Small intestine (tissue), 7 donors: ENCODE results near the gene FAM171A2. TPM values are rescaled to one million over a fixed set of nuclear protein-coding genes. Genes with fewer than 3 reads are reported as not detected.

Experiments used
- DNase-seq, 2 donors: peaks; one replicate each; pipeline versions ENCODE4 v3.0.0 to v3.0.0-alpha.2; 2013
- FAIRE-seq: peaks from 2 replicates; lab custom pipeline; 2012; peaks lifted over from hg19 to GRCh38; lab: Jason Lieb, UNC
- H3K27ac ChIP-seq, 3 donors: one replicate each; pipeline ENCODE4 v1.5.1; 2013; ENCODE audit warnings: low read length in 2 of 3, mild to moderate bottlenecking in 2 of 3, control low read depth in 1 of 3, inconsistent platforms in 1 of 3, low read depth in 1 of 3, moderate library complexity in 1 of 3
- H3K27me3 ChIP-seq, 3 donors: one replicate each; pipeline ENCODE4 v1.6.1; 2013; ENCODE audit warnings: low read length in 3 of 3, inconsistent platforms in 1 of 3; ENCODE audit not compliant: control insufficient read depth in 3 of 3, insufficient read depth in 3 of 3
- H3K36me3 ChIP-seq, 3 donors: one replicate each; pipeline ENCODE4 v1.6.1; 2013; ENCODE audit warnings: low read length in 3 of 3, inconsistent platforms in 1 of 3, low read depth in 1 of 3, mild to moderate bottlenecking in 1 of 3, moderate library complexity in 1 of 3; ENCODE audit not compliant: control insufficient read depth in 3 of 3, insufficient read depth in 2 of 3
- H3K4me1 ChIP-seq, 3 donors: one replicate each; pipeline ENCODE4 v1.6.1; 2013; ENCODE audit warnings: low read length in 2 of 3, inconsistent platforms in 1 of 3, low read depth in 1 of 3, mild to moderate bottlenecking in 1 of 3, moderate library complexity in 1 of 3; ENCODE audit not compliant: control insufficient read depth in 3 of 3, insufficient read depth in 2 of 3
- H3K4me3 ChIP-seq, 3 donors: one replicate each; pipeline ENCODE4 v1.5.1; 2013; ENCODE audit warnings: low read length in 3 of 3, control low read depth in 1 of 3, inconsistent platforms in 1 of 3, low read depth in 1 of 3, mild to moderate bottlenecking in 1 of 3, moderate library complexity in 1 of 3
- H3K9me3 ChIP-seq, 2 donors: one replicate each; pipeline ENCODE4 v1.6.1; 2013; ENCODE audit warnings: low read depth in 1 of 2, low read length in 1 of 2; ENCODE audit not compliant: control insufficient read depth in 2 of 2, insufficient read depth in 1 of 2
- WGBS, 3 donors: extraction: QIAGEN DNeasy Blood & Tissue Kit; methylation state at CpG; one replicate each; pipeline ENCODE4 v1.1.7; 2013; 5-methylcytosine and 5-hydroxymethylcytosine counted together
- polyA plus RNA-seq, 4 donors: library from polyadenylated mRNA; stranded (reverse) in 3 of 4; unstranded in 1 of 4; fragments of 200-250 nt in 3 of 4; fragments of 120-200 nt in 1 of 4; gene quantifications; one replicate each; pipeline versions ENCODE4 v1.2.1 to v1.2.3, GENCODE V29; 2013
- donor health status: healthy with polysubstance abuse.
- donor health status: control.
- donor health status: control.
- donor health status: Bipolar disorder and iron deficiency.
- donor health status: healthy.

The FAM171A2 gene
- polyA plus RNA-seq, 4 donors, result 0.87 to 3.1 TPM; not detected in 2

- FAIRE-seq (no peak), DNase-seq (no peak)
- H3K4me3 ChIP-seq, result no peak overlapping the region
- H3K27me3 ChIP-seq, result peaks cover 0 to 64% (median 2%) of the 10 kb centered on the region in 3 donors
- no peaks in the 10 kb centered on the region for H3K9me3 ChIP-seq
- H3K36me3 ChIP-seq, result no peaks in the 10 kb centered on the region
- peaks cover 0 to 13% (median 2%) of the 10 kb centered on the region in 3 donors for H3K4me1 ChIP-seq
- 65 to 76% (median 72%) methylated on average over 9 of the region's 9 CpGs for WGBS, 3 donors
- no peak overlapping the region for H3K27ac ChIP-seq
Measured at GRCh38 chr17:44380767-44381166, 17.1 kb upstream of the FAM171A2 start.

- Histone ChIP-seq H3K36me3 (no peaks in the 10 kb centered on the region), H3K4me1 (peaks cover 0 to 6% (median 0%) of the 10 kb centered on the region in 3 donors), H3K4me3 (no peak overlapping the region), H3K9me3 (no peaks in the 10 kb centered on the region), H3K27ac (no peak overlapping the region), H3K27me3 (peaks cover 0 to 56% (median 2%) of the 10 kb centered on the region in 3 donors)
- 75 to 89% (median 80%) methylated on average over 10 of the region's 10 CpGs for WGBS, 3 donors
- FAIRE-seq (no peak), DNase-seq (no peak)
Measured at GRCh38 chr17:44379887-44380286, 16.2 kb upstream of the FAM171A2 start.

GRCh38 chr17:44378171-44378705 is 14.6 kb upstream of the FAM171A2 start:
- FAIRE-seq (no peak), DNase-seq (no peak)
- Histone ChIP-seq H3K27me3 (peaks cover 0 to 45% (median 0%) of the 10 kb centered on the region in 3 donors), H3K27ac (no peak overlapping the region), H3K36me3 (no peaks in the 10 kb centered on the region), H3K4me1 (peaks cover 0 to 7% (median 0%) of the 10 kb centered on the region in 3 donors), H3K4me3 (no peak overlapping the region), H3K9me3 (no peaks in the 10 kb centered on the region)
- 75 to 85% (median 80%) methylated on average over 14 of the region's 14 CpGs for WGBS, 3 donors

- Histone ChIP-seq H3K4me1 (peaks cover 0 to 7% (median 0%) of the 10 kb centered on the region in 3 donors), H3K36me3 (no peaks in the 10 kb centered on the region), H3K27me3 (peaks cover 0 to 32% (median 0%) of the 10 kb centered on the region in 3 donors), H3K4me3 (no peak overlapping the region), H3K9me3 (no peaks in the 10 kb centered on the region), H3K27ac (no peak overlapping the region)
- 79 to 83% (median 81%) methylated on average over 12 of the region's 12 CpGs for WGBS, 3 donors
- no peak for DNase-seq
- FAIRE-seq, result no peak
Measured at GRCh38 chr17:44376779-44377178, 13.1 kb upstream of the FAM171A2 start.

- FAIRE-seq, result no peak
- 5 to 19% (median 9%) methylated on average over 5 of the region's 5 CpGs for WGBS, 3 donors
Measured at GRCh38 chr17:44376124-44376523, 12.5 kb upstream of the FAM171A2 start.

GRCh38 chr17:44375196-44376017 is 11.8 kb upstream of the FAM171A2 start:
- DNase-seq (no peak), FAIRE-seq (no peak)
- no peak overlapping the region for H3K27ac ChIP-seq
- 25 to 41% (median 32%) methylated on average over 21 to 22 of the region's 22 CpGs for WGBS, 3 donors
- H3K4me3 ChIP-seq, result no peak overlapping the region
- peaks cover 0 to 7% (median 0%) of the 10 kb centered on the region in 3 donors for H3K4me1 ChIP-seq
- H3K27me3 ChIP-seq, result peaks cover 0 to 28% (median 0%) of the 10 kb centered on the region in 3 donors
- no peaks in the 10 kb centered on the region for H3K9me3 ChIP-seq
- H3K36me3 ChIP-seq, result no peaks in the 10 kb centered on the region

More at GRCh38 chr17:44376124-44376523, 12.5 kb upstream of the FAM171A2 start:
- no peak overlapping the region for H3K27ac ChIP-seq
- no peak overlapping the region for H3K4me3 ChIP-seq
- peaks cover 0 to 31% (median 0%) of the 10 kb centered on the region in 3 donors for H3K27me3 ChIP-seq
- H3K9me3 ChIP-seq, result no peaks in the 10 kb centered on the region
- no peaks in the 10 kb centered on the region for H3K36me3 ChIP-seq
- peaks cover 0 to 7% (median 0%) of the 10 kb centered on the region in 3 donors for H3K4me1 ChIP-seq
- peak in 1 of 2 donors; percentile 42 for DNase-seq

GRCh38 chr17:44374306-44375195 is 10.9 kb upstream of the FAM171A2 start:
- H3K4me1 ChIP-seq, result peaks cover 0 to 7% (median 0%) of the 10 kb centered on the region in 3 donors
- H3K9me3 ChIP-seq, result no peaks in the 10 kb centered on the region
- FAIRE-seq, result no peak
- peak in 1 of 2 donors; percentile 48 for DNase-seq
- WGBS, 3 donors, result 18 to 31% (median 24%) methylated on average over 25 to 31 of the region's 31 CpGs
- peaks cover 0 to 23% (median 0%) of the 10 kb centered on the region in 3 donors for H3K27me3 ChIP-seq
- no peak overlapping the region for H3K4me3 ChIP-seq
- H3K27ac ChIP-seq, result no peak overlapping the region
- no peaks in the 10 kb centered on the region for H3K36me3 ChIP-seq

- DNase-seq, result no peak
- H3K36me3 ChIP-seq, result no peaks in the 10 kb centered on the region
- H3K27ac ChIP-seq, result no peak overlapping the region
- no peak overlapping the region for H3K4me3 ChIP-seq
- H3K9me3 ChIP-seq, result no peaks in the 10 kb centered on the region
- FAIRE-seq, result no peak
- 68 to 78% (median 76%) methylated on average over 10 of the region's 10 CpGs for WGBS, 3 donors
- H3K4me1 ChIP-seq, result peaks cover 0 to 7% (median 0%) of the 10 kb centered on the region in 3 donors
- peaks cover 0 to 20% (median 0%) of the 10 kb centered on the region in 3 donors for H3K27me3 ChIP-seq
Measured at GRCh38 chr17:44372036-44372435, 8.4 kb upstream of the FAM171A2 start.
